Adrenal gland (tissue), 5 donors: Measurements from ENCODE around the gene XPR1.

ENCODE experiments used
- CTCF ChIP-seq, 6 experiments: fragments of 450-650 bp in 4 of 6; fragments of 200-600 bp in 2 of 6; sonication (generic) in 1 of 6; IDR thresholded peaks; 1 replicate in 5 of 6; 2 replicates in 1 of 6; pipeline versions ENCODE4 v1.5.1 to v1.8.0; 2016 to 2021; ENCODE audit warnings: antibody characterized with exemption in 6 of 6, mild to moderate bottlenecking in 2 of 6, moderate library complexity in 1 of 6
- POLR2A ChIP-seq, 2 donors: fragments of 450-650 bp; IDR thresholded peaks; one replicate each; pipeline ENCODE4 v1.6.1; 2017; ENCODE audit warnings: antibody characterized with exemption in 2 of 2, mild to moderate bottlenecking in 2 of 2, moderate library complexity in 1 of 2
- donor health status: DM: no; HTN: no; CAD: no.

- no peak for TF ChIP-seq POLR2A (IDR thresholded peaks at IDR 0.05)
- TF ChIP-seq CTCF (IDR thresholded peaks at IDR 0.05): no peak
Measured at GRCh38 chr1:180936110-180937011, 304.5 kb downstream of the XPR1 start.
